ENCODE data around the gene PRH2. TPM values are rescaled to one million over a fixed set of nuclear protein-coding genes. Genes with fewer than 3 reads are reported as not detected.

Gene PRH2
- total RNA-seq (2014; rRNA removed; shearing (Covaris generic)) = not detected in 2 replicates

DNA sequence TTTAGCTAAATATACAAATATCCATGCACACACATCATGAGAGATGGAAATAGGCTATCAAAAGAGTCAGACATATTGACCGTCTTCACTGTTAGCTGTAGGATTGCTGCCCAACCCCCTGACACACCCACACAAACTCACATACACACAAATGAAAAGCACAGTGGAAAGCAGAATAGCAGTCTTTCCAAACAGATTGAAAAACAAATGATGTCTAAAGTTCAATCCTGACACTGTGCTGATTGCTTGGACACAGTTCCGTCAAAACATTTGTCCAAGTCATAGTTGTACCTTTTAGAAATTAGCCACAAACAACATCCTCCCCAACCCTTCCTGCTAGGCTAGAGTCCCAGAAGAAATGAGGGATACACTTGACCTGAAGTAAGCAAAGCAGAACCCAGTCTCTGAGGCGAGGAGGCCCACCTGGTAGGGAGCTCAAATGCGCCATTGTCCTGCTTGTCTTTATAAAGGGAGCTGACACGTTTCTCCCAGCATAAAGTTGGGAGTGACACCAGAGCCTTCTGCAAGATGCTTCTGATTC is at the start of gene PRH2:
Gene PRH2 (plus strand): TSS at position 491 of the 541 bp plus-strand sequence. CDS start 38 bp downstream, at position 529.
- DNase-seq (ENCODE audit: low read depth) = no peak

GRCh38 chr12:10884086-10884725 is 44.8 kb upstream of the PRH2 start, which contains the start of gene PRH1:
Gene PRH1 (minus strand): TSS chr12:10884255. CDS start chr12:10884217, 38 bp downstream.
- DNase-seq (ENCODE audit: low read depth) = no peak

DNA sequence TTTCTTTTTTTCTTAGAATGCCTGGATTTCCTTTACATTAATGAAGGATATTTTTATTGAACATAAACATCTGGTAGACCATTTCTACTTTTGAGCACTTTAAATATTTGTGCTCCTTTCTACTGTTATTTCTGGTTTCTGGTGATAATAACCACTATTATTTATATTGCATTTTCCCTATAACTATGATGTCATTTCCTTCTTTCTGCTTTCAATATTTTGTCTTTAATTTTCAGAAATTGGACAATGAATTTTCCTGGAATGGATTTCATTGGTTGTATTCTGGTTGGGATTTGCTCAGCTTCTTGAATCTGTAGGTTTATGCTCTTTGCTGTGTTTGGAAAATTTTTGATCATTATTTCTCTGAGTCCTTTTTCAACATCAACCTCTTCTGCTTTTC is 39.8 kb upstream of the PRH2 start:
- no peak for DNase-seq (ENCODE audit: low read depth)

DNA sequence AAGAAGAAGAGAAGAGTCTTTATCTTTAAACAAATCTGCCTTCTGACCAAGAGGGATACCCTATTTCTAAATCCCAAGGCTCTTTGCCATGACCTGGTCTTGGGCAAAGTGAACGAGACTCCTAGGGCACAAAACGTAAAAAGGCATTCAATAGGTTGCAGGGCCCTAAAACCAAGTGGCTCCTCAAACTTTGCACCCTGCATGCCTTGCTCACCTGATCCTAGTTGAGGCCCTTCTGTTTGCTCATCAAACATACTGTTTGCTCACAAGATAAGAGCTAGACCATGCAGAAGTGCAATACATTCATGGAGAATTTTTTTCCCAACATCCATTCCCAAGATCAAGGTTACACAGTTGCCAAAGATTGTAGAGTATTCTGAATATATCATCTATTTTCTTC is 37.1 kb upstream of the PRH2 start:
- DNase-seq (ENCODE audit: low read depth) = no peak

DNA sequence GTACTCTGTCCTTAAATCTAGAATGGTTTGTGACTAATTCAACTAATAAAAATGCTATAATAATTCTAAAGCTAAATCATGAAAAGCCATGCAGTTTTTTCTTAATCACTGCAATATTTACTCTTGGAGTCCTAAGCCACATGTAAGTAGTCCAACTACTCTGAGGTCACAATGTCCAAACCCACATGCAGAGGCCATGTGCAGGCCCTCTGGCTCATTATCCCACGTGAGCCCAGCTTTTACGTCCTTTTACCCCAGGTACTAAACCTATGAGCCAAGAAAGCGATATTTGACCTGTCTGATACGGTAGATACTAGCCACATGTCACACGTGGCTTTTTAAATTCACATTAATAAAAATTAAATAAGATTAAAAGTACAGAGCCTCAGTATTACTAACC is 32.2 kb upstream of the PRH2 start:
- no peak for DNase-seq (ENCODE audit: low read depth)

DNA sequence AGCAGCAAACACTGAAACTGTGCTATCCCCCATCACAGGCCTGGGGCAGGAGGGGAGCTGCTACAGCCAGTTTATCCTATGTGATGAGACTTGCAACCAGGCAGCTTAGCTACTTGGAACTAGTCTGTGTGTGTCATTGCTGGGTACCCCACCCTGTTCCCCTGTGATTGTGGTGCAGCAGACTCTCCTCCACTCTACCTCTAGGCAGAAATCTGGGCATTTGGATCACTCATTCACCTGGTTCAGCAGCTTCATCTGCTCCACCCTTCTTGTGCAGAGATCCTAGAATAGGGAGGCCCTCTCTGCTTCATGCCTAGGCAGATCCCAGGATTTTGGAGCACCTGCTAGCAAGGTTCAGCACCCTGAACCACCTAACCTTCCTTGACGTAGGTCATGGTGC is 28.5 kb upstream of the PRH2 start:
- DNase-seq (ENCODE audit: low read depth) = no peak

DNA sequence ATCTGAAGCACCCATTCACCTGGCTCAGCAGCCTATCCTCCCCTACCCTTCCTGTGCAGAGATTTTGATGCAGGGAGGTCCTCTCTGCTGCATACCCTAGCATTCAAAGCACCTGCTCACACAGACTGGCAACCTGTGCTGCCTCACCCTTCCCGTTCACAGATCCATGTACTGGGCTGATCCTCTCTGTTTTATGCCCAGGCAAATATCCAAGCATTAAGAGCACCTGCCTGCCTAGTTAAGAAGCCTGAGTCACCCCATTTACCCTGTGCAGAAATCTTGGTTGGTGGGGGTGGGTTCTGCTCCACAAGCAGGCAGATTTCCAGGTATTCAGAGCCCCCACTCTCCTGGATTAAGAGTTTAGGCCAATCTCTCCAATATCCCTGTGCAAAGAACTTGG is 28.1 kb upstream of the PRH2 start:
- no peak for DNase-seq (ENCODE audit: low read depth)

- DNase-seq (ENCODE audit: low read depth) = no peak
Measured at GRCh38 chr12:10901427-10901826, 27.6 kb upstream of the PRH2 start.

- DNase-seq (ENCODE audit: low read depth) = no peak
Measured at GRCh38 chr12:10904686-10905085, 24.4 kb upstream of the PRH2 start.

GRCh38 chr12:10909462-10909861 is 19.6 kb upstream of the PRH2 start, which contains the start of gene TAS2R13:
Gene TAS2R13 (minus strand): TSS chr12:10909562. CDS start chr12:10909298, 264 bp downstream.
- no peak for DNase-seq (ENCODE audit: low read depth)

DNA sequence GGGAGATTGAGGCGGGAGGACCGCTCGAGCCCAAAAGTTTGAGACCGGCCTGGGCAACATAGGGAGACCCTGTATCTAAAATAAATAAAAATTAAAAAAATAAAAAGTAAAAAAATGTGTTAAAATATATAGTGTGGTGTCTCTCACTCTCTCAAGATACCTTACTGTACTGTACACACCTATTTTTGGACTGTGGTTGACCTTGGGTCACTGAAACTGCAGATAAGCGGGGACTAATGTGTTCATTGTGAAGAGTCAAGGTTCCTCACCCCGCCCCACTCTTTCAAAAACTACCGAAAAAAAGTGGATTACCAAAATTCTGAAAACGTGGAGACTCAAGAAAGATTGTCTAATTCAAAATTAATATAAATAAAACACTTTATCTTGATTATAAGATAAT is 18.7 kb upstream of the PRH2 start:
- no peak for DNase-seq (ENCODE audit: low read depth)

GRCh38 chr12:10919809-10920208 is 9.2 kb upstream of the PRH2 start:
- DNase-seq (ENCODE audit: low read depth) = no peak

DNA sequence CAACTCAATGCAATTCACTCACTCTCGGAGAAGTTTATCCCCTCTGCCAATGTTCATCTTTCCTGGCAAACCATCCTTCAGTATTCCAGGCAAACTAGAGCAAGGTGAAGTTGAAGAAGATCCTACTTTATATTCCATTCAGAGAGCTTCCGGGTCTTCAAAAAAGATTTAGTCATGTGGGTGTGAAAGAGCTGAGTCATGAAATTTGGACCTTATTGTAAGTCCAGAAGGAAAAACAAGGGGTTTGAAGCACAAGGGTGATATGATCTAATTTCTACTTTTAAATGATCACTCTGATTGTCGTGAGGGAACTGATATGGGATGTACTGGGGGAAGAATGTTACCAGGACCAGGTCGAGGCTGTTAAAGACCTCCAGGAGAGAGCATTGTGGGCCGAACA is 2.8 kb upstream of the PRH2 start:
- no peak for DNase-seq (ENCODE audit: low read depth)

GRCh38 chr12:10936506-10936905 is 7.5 kb downstream of the PRH2 start:
- DNase-seq (ENCODE audit: low read depth) = no peak

- DNase-seq (ENCODE audit: low read depth) = no peak
Measured at GRCh38 chr12:10939163-10939562, 10.1 kb downstream of the PRH2 start, which contains the start of gene TAS2R14. Gene TAS2R14 (minus strand): TSS chr12:10939263. CDS start chr12:10939207, 56 bp downstream.

GRCh38 chr12:10940389-10940788 is 11.4 kb downstream of the PRH2 start:
- peak; percentile 15 for DNase-seq (ENCODE audit: low read depth)

- DNase-seq (ENCODE audit: low read depth) = no peak
Measured at GRCh38 chr12:10941369-10941768, 12.3 kb downstream of the PRH2 start.

- DNase-seq (ENCODE audit: low read depth) = peak; percentile 35
Measured at GRCh38 chr12:10941916-10942607, 13.0 kb downstream of the PRH2 start.

DNA sequence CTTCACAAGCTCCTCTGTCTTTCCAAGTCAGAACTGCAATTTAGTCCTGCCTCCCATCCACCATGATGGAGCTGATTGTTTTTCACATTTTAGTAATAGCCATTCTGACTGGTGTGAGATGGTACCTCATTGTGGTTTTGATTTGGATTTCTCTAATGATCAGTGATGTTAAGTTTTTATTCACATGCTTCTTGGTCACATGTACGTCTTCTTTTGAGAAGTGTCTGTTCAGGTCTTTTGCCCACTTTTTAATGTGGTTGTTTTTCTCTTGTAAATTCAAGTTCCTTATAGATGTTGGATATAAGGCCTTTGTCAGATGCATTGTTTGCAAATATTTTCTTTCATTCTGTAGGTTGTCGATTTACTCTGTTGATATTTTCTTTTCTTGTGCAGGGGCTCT is 14.1 kb downstream of the PRH2 start:
- no peak for DNase-seq (ENCODE audit: low read depth)

- no peak for DNase-seq (ENCODE audit: low read depth)
Measured at GRCh38 chr12:10952645-10953044, 23.6 kb downstream of the PRH2 start.

- DNase-seq (ENCODE audit: low read depth) = no peak
Measured at GRCh38 chr12:10956085-10956484, 27.0 kb downstream of the PRH2 start.

GRCh38 chr12:10957741-10958140 is 28.7 kb downstream of the PRH2 start:
- DNase-seq (ENCODE audit: low read depth) = no peak

- no peak for DNase-seq (ENCODE audit: low read depth)
Measured at GRCh38 chr12:10959804-10960203, 30.8 kb downstream of the PRH2 start.
